ENCODE measurements around the gene FAM184B. TPM values are rescaled to one million over a fixed set of nuclear protein-coding genes. Genes with fewer than 3 reads are reported as not detected.
A peak's percentile ranks its signal among the peaks of the same experiment; 100 is the strongest.

The FAM184B gene
- total RNA-seq, 1 donor from 2014 or later, result 0.02 TPM

DNA sequence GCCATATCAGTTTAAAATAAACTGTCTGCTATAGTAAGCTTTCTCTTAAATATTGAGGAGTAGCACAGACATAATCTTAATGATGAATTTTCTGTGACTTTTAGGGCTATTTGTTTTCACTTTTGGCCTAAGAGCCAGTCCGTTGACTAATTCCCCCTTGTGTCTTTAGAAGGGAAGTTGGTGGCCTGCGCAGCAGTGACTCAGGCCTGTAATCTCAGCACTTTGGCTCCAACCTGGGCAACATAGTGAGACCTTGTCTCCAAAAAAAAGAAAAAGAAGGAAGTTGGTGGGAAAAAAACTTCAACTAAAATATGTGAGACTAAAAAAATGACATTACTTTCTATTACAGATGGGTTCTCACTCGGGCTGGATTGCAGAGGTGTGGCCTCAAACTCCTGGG lies 32.7 kb upstream of the FAM184B start:
- peaks cover 7% of the 10 kb centered on the region for H3K36me3 Mint-ChIP-seq (ENCODE audit: low read depth)
- no peak for DNase-seq
- H3K4me1 Mint-ChIP-seq, result peaks cover 28% of the 10 kb centered on the region
- H3K27ac Mint-ChIP-seq, result no peak overlapping the region
- ChIA-PET CTCF (no interaction called here), POLR2A (no interaction called here)
- no peaks in the 10 kb centered on the region for H3K27me3 Mint-ChIP-seq
- intact Hi-C loops (cut with micrococcal nuclease), result loop anchor here (5.0 kb wide), 1 partner anchor 1587 kb away; the partner anchor contains the start of gene TAPT1
- no peak for ATAC-seq (ENCODE audit: low read depth)
- TF ChIP-seq, protein P1, sequence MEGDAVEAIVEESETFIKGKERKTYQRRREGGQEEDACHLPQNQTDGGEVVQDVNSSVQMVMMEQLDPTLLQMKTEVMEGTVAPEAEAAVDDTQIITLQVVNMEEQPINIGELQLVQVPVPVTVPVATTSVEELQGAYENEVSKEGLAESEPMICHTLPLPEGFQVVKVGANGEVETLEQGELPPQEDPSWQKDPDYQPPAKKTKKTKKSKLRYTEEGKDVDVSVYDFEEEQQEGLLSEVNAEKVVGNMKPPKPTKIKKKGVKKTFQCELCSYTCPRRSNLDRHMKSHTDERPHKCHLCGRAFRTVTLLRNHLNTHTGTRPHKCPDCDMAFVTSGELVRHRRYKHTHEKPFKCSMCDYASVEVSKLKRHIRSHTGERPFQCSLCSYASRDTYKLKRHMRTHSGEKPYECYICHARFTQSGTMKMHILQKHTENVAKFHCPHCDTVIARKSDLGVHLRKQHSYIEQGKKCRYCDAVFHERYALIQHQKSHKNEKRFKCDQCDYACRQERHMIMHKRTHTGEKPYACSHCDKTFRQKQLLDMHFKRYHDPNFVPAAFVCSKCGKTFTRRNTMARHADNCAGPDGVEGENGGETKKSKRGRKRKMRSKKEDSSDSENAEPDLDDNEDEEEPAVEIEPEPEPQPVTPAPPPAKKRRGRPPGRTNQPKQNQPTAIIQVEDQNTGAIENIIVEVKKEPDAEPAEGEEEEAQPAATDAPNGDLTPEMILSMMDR (IDR thresholded peaks at IDR 0.05), result no peak
- H3K9me3 Mint-ChIP-seq, result no peaks in the 10 kb centered on the region
- H3K4me3 Mint-ChIP-seq, result no peak overlapping the region

DNA sequence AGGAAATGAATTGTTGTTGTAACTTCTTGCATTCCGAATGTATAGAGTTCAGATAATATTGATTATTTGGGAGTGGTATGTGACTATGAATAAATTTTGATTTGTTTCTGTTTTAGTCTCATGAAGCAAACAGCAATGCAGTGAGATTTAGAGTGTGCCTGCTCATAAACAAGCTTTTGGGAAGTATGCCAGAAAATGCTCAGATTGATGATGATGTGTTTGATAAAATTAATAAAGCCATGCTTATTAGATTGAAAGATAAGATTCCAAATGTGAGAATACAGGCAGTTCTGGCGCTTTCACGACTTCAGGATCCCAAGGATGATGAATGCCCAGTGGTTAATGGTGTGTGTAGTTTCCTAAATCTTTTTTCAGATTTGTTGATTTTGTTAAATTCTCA lies 31.4 kb upstream of the FAM184B start:
- no peaks in the 10 kb centered on the region for H3K27me3 Mint-ChIP-seq
- no peak overlapping the region for H3K27ac Mint-ChIP-seq
- no peak for ATAC-seq (ENCODE audit: low read depth)
- H3K4me3 Mint-ChIP-seq, result no peak overlapping the region
- DNase-seq, result no peak
- intact Hi-C loops (cut with micrococcal nuclease), result loop anchor here (5.0 kb wide), 1 partner anchor 1586 kb away; the partner anchor contains the start of gene TAPT1
- TF ChIP-seq, protein P1 (IDR thresholded peaks at IDR 0.05), result no peak
- H3K9me3 Mint-ChIP-seq, result no peaks in the 10 kb centered on the region
- H3K4me1 Mint-ChIP-seq, result peaks cover 40% of the 10 kb centered on the region
- POLR2A ChIA-PET, result interaction anchor here (0.5 kb wide), 1 partner anchor 8 kb away, joined by 4 read pairs; no protein-coding TSS in a partner anchor
- peaks cover 14% of the 10 kb centered on the region for H3K36me3 Mint-ChIP-seq (ENCODE audit: low read depth)
- CTCF ChIA-PET, result no interaction called here

DNA sequence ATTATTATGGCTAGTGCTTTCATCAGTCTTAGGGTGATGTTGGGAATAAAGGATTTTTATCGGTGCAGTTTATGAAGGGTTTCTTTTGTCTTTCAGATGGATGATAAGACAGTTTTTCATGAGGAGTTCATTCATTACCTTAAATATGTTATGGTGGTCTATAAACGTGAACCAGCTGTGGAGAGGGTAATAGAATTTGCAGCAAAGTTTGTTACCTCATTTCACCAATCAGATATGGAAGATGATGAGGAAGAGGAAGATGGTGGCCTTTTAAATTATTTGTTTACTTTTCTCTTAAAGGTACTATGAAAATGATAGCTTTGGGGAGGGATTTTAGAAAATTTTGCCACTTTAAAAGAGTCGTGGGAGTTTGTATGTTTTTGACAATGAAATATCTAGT lies 30.7 kb upstream of the FAM184B start:
- no peak for DNase-seq
- Mint-ChIP-seq H3K27ac (peak overlapping the region; percentile 18), H3K27me3 (no peaks in the 10 kb centered on the region), H3K4me3 (peak overlapping the region; percentile 55), H3K4me1 (peaks cover 46% of the 10 kb centered on the region), H3K9me3 (no peaks in the 10 kb centered on the region), H3K36me3 (ENCODE audit: low read depth) (peaks cover 20% of the 10 kb centered on the region)
- TF ChIP-seq, protein P1 (IDR thresholded peaks at IDR 0.05), result no peak
- CTCF ChIA-PET, result no interaction called here
- ATAC-seq (ENCODE audit: low read depth), result no peak
- intact Hi-C loops (cut with micrococcal nuclease), result loop anchor here (5.0 kb wide), 1 partner anchor 1585 kb away; the partner anchor contains the start of gene TAPT1
- POLR2A ChIA-PET, result interaction anchor here (0.5 kb wide), 1 partner anchor 9 kb away, joined by 4 read pairs; no protein-coding TSS in a partner anchor

DNA sequence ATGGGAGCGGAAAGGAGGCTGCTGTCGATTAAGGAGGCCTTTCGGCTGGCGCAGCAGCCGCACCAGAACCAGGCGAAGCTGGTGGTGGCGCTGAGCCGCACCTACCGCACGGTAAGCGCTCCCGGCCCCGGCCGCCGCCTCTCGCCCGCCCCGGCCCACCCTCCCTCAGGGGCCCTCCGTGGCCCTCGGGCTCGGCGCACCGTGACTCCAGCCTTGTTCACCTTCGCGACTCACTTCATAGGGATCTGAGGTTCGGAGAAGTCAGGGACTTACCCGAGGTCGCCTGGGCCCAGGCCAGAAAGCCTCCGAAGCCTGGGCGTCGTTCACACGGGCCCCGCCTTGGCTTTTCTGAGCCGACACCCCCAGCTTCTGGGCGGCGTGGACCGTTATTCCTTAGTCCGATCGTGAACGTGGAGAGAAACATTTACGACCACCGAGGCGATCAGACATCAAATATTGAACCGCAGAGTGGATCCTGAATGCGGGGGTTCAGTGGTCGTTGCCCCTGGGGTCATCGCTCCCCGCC lies 29.7 kb upstream of the FAM184B start:
- no peak for DNase-seq
- Mint-ChIP-seq H3K4me3 (peak overlapping the region; percentile 96), H3K4me1 (peaks cover 54% of the 10 kb centered on the region), H3K27me3 (no peaks in the 10 kb centered on the region), H3K27ac (peak overlapping the region; percentile 96), H3K36me3 (ENCODE audit: low read depth) (peaks cover 23% of the 10 kb centered on the region), H3K9me3 (no peaks in the 10 kb centered on the region)
- ATAC-seq (ENCODE audit: low read depth), result peak; percentile 5
- intact Hi-C loops (cut with micrococcal nuclease), result loop anchor here (5.0 kb wide), 1 partner anchor 1584 kb away; the partner anchor contains the start of gene TAPT1
- POLR2A ChIA-PET, result interaction anchor here (1.0 to 2.2 kb wide), 4 partner anchors 197 to 262 kb away, joined by 3 to 23 read pairs (median 5); partner anchors contain the start of gene MED28
- CTCF ChIA-PET, result interaction anchor here (4.5 kb wide), 1 partner anchor 263 kb away, joined by 40 read pairs; no protein-coding TSS in a partner anchor
- TF ChIP-seq, protein P1 (IDR thresholded peaks at IDR 0.05), result no peak
